A549 (cell line): Measurements from ENCODE around the gene PBX3.

Source experiments
- CTCF ChIP-seq: fragments of >200 bp; sonication (Bioruptor Twin); formaldehyde crosslinking; IDR thresholded peaks from 3 replicates; pipeline ENCODE4 v1.5.1; 2016
- EP300 ChIP-seq, 2 experiments: fragments of >200 bp; sonication (Bioruptor Twin); formaldehyde crosslinking; IDR thresholded peaks; 2 replicates in 1 of 2; 3 replicates in 1 of 2; pipeline ENCODE4 v1.6.1; 2016 to 2017
- ESRRA ChIP-seq: fragments of 150-350 bp; IDR thresholded peaks from 2 replicates; pipeline ENCODE4 v1.6.1; 2014; ENCODE audit warnings: mild to moderate bottlenecking, low read length, borderline replicate concordance
- HDAC2 ChIP-seq: fragments of 200-600 bp; sonication (generic); IDR thresholded peaks from 2 replicates; pipeline ENCODE4 v1.6.1; 2016
- HMGXB4 ChIP-seq: fragments of 250-450 bp; sonication (Bioruptor Pico); IDR thresholded peaks from 2 replicates; pipeline ENCODE4 v1.5.0; 2021; ENCODE audit warnings: mild to moderate bottlenecking, moderate library complexity, borderline replicate concordance
- NPAS2 ChIP-seq: fragments of 250-450 bp; sonication (Bioruptor Pico); IDR thresholded peaks from 2 replicates; pipeline ENCODE4 v1.8.0; 2022; ENCODE audit warnings: mild to moderate bottlenecking, moderate library complexity, borderline replicate concordance

GRCh38 chr9:125889112-125889475 is 141.9 kb downstream of the PBX3 start:
- TF ChIP-seq ESRRA = no peak
- TF ChIP-seq HMGXB4 (CRISPR knock-in tag) = no peak
- no peak for TF ChIP-seq HDAC2
- no peak for TF ChIP-seq EP300 (IDR thresholded peaks at IDR 0.05)
- no peak for TF ChIP-seq CTCF
- TF ChIP-seq NPAS2 (CRISPR knock-in tag) = no peak
